ENCODE measurements around the gene URB2. TPM values are rescaled to one million over a fixed set of nuclear protein-coding genes. Genes with fewer than 3 reads are reported as not detected.

URB2 gene
- total RNA-seq, 1 donor from 2014 or later, result 5.5 TPM

Other genes starting within 250 kb of the URB2 start
- 14,709 TPM for gene ACTA1, start 192.2 kb upstream of the URB2 start, total RNA-seq
- 24.5 TPM for gene NUP133, start 117.9 kb upstream of the URB2 start, total RNA-seq
- gene ABCB10, start 67.5 kb upstream of the URB2 start, total RNA-seq, result 11.0 TPM
- 12.5 TPM for gene TAF5L, start 125 bp upstream of the URB2 start, total RNA-seq

Measured in cardiac septum (tissue), 1 donor.